Astrocyte (in vitro differentiated cells and primary cell): ENCODE data around the gene CDK6. TPM values are rescaled to one million over a fixed set of nuclear protein-coding genes. Genes with fewer than 3 reads are reported as not detected.

Experiments used
- DNase-seq: peaks from one replicate; pipeline ENCODE4 v3.0.0-alpha.2; 2010; ENCODE audit warnings: low read depth
- FAIRE-seq: peaks from 2 replicates; lab custom pipeline; 2011; peaks lifted over from hg19 to GRCh38; lab: Jason Lieb, UNC
- H2AFZ ChIP-seq: 2 replicates; pipeline ENCODE4 v1.6.0; 2012; ENCODE audit warnings: low read depth, low read length, inconsistent platforms
- H3K27ac ChIP-seq: 2 replicates; pipeline ENCODE4 v1.5.1; 2011; ENCODE audit warnings: low read depth, low read length, inconsistent platforms
- H3K27me3 ChIP-seq: 2 replicates; pipeline ENCODE4 v1.6.0; 2011; ENCODE audit warnings: low read length, inconsistent platforms; ENCODE audit not compliant: insufficient read depth
- H3K36me3 ChIP-seq: 2 replicates; pipeline ENCODE4 v1.5.1; 2011; ENCODE audit warnings: low read length, inconsistent platforms; ENCODE audit not compliant: insufficient read depth
- H3K4me1 ChIP-seq: 2 replicates; pipeline ENCODE4 v1.5.1; 2011; ENCODE audit warnings: low read length, inconsistent platforms; ENCODE audit not compliant: insufficient read depth
- H3K4me2 ChIP-seq: 2 replicates; pipeline ENCODE4 v1.6.0; 2012; ENCODE audit warnings: low read length, inconsistent platforms
- H3K4me3 ChIP-seq: 2 replicates; pipeline ENCODE4 v1.5.1; 2011; ENCODE audit warnings: low read depth, mild to moderate bottlenecking, low read length, inconsistent platforms; ENCODE audit not compliant: insufficient read depth
- H3K79me2 ChIP-seq: 2 replicates; pipeline ENCODE4 v1.6.0; 2012; ENCODE audit warnings: mild to moderate bottlenecking, low read length, inconsistent platforms; ENCODE audit not compliant: insufficient read depth
- H3K9ac ChIP-seq: 2 replicates; pipeline ENCODE4 v1.6.0; 2012; ENCODE audit warnings: mild to moderate bottlenecking, low read length, inconsistent platforms
- H3K9me3 ChIP-seq: 2 replicates; pipeline ENCODE4 v1.5.1; 2012; ENCODE audit warnings: low read depth, mild to moderate bottlenecking, low read length, inconsistent platforms; ENCODE audit not compliant: insufficient read depth
- H4K20me1 ChIP-seq: 2 replicates; pipeline ENCODE4 v1.6.0; 2012; ENCODE audit warnings: low read length, inconsistent platforms; ENCODE audit not compliant: insufficient read depth
- H3K27ac Mint-ChIP-seq: one replicate; pipeline ENCODE4 v1.8.0; 2021; ENCODE audit warnings: mild to moderate bottlenecking, mixed read lengths; ENCODE audit not compliant: unreplicated experiment
- H3K27me3 Mint-ChIP-seq: one replicate; pipeline ENCODE4 v1.8.0; 2021; ENCODE audit warnings: low read depth, mixed read lengths; ENCODE audit not compliant: unreplicated experiment
- H3K36me3 Mint-ChIP-seq: one replicate; pipeline ENCODE4 v1.8.0; 2021; ENCODE audit warnings: low read depth, mixed read lengths; ENCODE audit not compliant: unreplicated experiment
- H3K4me1 Mint-ChIP-seq: one replicate; pipeline ENCODE4 v1.8.0; 2021; ENCODE audit warnings: low read depth, mixed read lengths; ENCODE audit not compliant: unreplicated experiment
- H3K4me3 Mint-ChIP-seq: one replicate; pipeline ENCODE4 v1.8.0; 2021; ENCODE audit warnings: mild to moderate bottlenecking, moderate library complexity, mixed read lengths; ENCODE audit not compliant: unreplicated experiment
- H3K9me3 Mint-ChIP-seq: one replicate; pipeline ENCODE4 v1.8.0; 2021; ENCODE audit warnings: mild to moderate bottlenecking, mixed read lengths; ENCODE audit not compliant: unreplicated experiment
- CTCF ChIP-seq: IDR thresholded peaks from 2 replicates; pipeline ENCODE4 v1.5.1; 2011; ENCODE audit warnings: low read depth, mild to moderate bottlenecking, inconsistent platforms, low read length, moderate library complexity; ENCODE audit not compliant: insufficient read depth
- EZH2 ChIP-seq: IDR thresholded peaks from 2 replicates; pipeline ENCODE4 v1.6.1; 2012; ENCODE audit warnings: mild to moderate bottlenecking, low read length, inconsistent platforms; ENCODE audit not compliant: insufficient read depth
- total RNA-seq: library from RNA; stranded (reverse); gene quantifications from 2 replicates; pipeline ENCODE4 v1.2.1, GENCODE V29; 2021

The CDK6 gene
- total RNA-seq, 1 donor from 2014 or later = 160 TPM

GRCh38 chr7:92848441-92848840, 12.1 kb upstream of the CDK6 start:
- Histone ChIP-seq H3K27ac (no peak overlapping the region), H3K4me2 (no peak overlapping the region), H3K9me3 (no peaks in the 10 kb centered on the region), H4K20me1 (no peaks in the 10 kb centered on the region), H2AFZ (no peak overlapping the region), H3K4me3 (no peak overlapping the region), H3K9ac (no peak overlapping the region), H3K4me1 (no peaks in the 10 kb centered on the region), H3K27me3 (no peaks in the 10 kb centered on the region), H3K36me3 (no peaks in the 10 kb centered on the region), H3K79me2 (no peaks in the 10 kb centered on the region)
- H3K4me1 Mint-ChIP-seq = peaks cover 11% of the 10 kb centered on the region
- DNase-seq (no peak), FAIRE-seq (no peak)
- H3K4me3 Mint-ChIP-seq = no peak overlapping the region
- no peaks in the 10 kb centered on the region for H3K9me3 Mint-ChIP-seq
- TF ChIP-seq CTCF (no peak), EZH2 (no peak)
- no peaks in the 10 kb centered on the region for H3K36me3 Mint-ChIP-seq
- no peak overlapping the region for H3K27ac Mint-ChIP-seq
- no peaks in the 10 kb centered on the region for H3K27me3 Mint-ChIP-seq

- H3K9me3 ChIP-seq = no peaks in the 10 kb centered on the region
- H3K9ac ChIP-seq = no peak overlapping the region
- Mint-ChIP-seq H3K4me3 (no peak overlapping the region), H3K9me3 (no peaks in the 10 kb centered on the region), H3K36me3 (no peaks in the 10 kb centered on the region), H3K4me1 (peaks cover 22% of the 10 kb centered on the region), H3K27ac (no peak overlapping the region), H3K27me3 (no peaks in the 10 kb centered on the region)
- no peaks in the 10 kb centered on the region for H3K36me3 ChIP-seq
- no peaks in the 10 kb centered on the region for H4K20me1 ChIP-seq
- no peak overlapping the region for H3K4me3 ChIP-seq
- no peak for FAIRE-seq
- DNase-seq = no peak
- no peak overlapping the region for H3K4me2 ChIP-seq
- no peak overlapping the region for H3K27ac ChIP-seq
- no peaks in the 10 kb centered on the region for H3K27me3 ChIP-seq
- H2AFZ ChIP-seq = no peak overlapping the region
- TF ChIP-seq EZH2 (no peak), CTCF (no peak)
- H3K79me2 ChIP-seq = no peaks in the 10 kb centered on the region
- peaks cover 4% of the 10 kb centered on the region for H3K4me1 ChIP-seq
Measured at GRCh38 chr7:92847305-92847704, 10.9 kb upstream of the CDK6 start.

- peaks cover 32% of the 10 kb centered on the region for H3K4me1 Mint-ChIP-seq
- H3K9me3 Mint-ChIP-seq = no peaks in the 10 kb centered on the region
- Histone ChIP-seq H3K4me2 (no peak overlapping the region), H3K27me3 (no peaks in the 10 kb centered on the region), H3K4me1 (peaks cover 4% of the 10 kb centered on the region), H4K20me1 (no peaks in the 10 kb centered on the region), H3K36me3 (no peaks in the 10 kb centered on the region), H3K79me2 (no peaks in the 10 kb centered on the region), H3K9ac (no peak overlapping the region), H3K4me3 (no peak overlapping the region), H2AFZ (no peak overlapping the region), H3K9me3 (no peaks in the 10 kb centered on the region), H3K27ac (no peak overlapping the region)
- no peaks in the 10 kb centered on the region for H3K36me3 Mint-ChIP-seq
- no peak for TF ChIP-seq CTCF
- TF ChIP-seq EZH2 = no peak
- no peak overlapping the region for H3K27ac Mint-ChIP-seq
- H3K4me3 Mint-ChIP-seq = no peak overlapping the region
- DNase-seq (no peak), FAIRE-seq (no peak)
- H3K27me3 Mint-ChIP-seq = no peaks in the 10 kb centered on the region
Measured at GRCh38 chr7:92845736-92846135, 9.4 kb upstream of the CDK6 start.
